Breast epithelium (tissue), 4 donors: ENCODE results near the gene AKIRIN2. TPM values are rescaled to one million over a fixed set of nuclear protein-coding genes. Genes with fewer than 3 reads are reported as not detected.

Source experiments
- DNase-seq, 2 donors: peaks; one replicate each; pipeline ENCODE4 v3.0.0-alpha.2; 2019; ENCODE audit warnings: low spot score in 2 of 2
- H3K27ac ChIP-seq, 2 donors: fragments of 200-600 bp; sonication (generic) in 1 of 2; one replicate each; pipeline ENCODE4 v1.5.1; 2016 to 2019; ENCODE audit warnings: mild to moderate bottlenecking in 1 of 2
- H3K27me3 ChIP-seq, 2 donors: fragments of 200-600 bp; sonication (generic) in 1 of 2; one replicate each; pipeline versions ENCODE4 v1.5.1 to v1.6.0; 2017 to 2019; ENCODE audit warnings: control low read depth in 1 of 2, mild to moderate bottlenecking in 1 of 2
- H3K36me3 ChIP-seq: fragments of 200-600 bp; one replicate; pipeline ENCODE4 v1.5.1; 2019
- H3K4me1 ChIP-seq, 2 donors: fragments of 200-600 bp; sonication (generic); one replicate each; pipeline ENCODE4 v1.5.1; 2016 to 2019; ENCODE audit warnings: control low read depth in 1 of 2
- H3K4me3 ChIP-seq, 3 donors: fragments of 200-600 bp; sonication (generic); 1 replicate in 2 of 3; 2 replicates in 1 of 3; pipeline ENCODE4 v1.5.1; 2016 to 2019; ENCODE audit warnings: mild to moderate bottlenecking in 3 of 3, moderate library complexity in 2 of 3
- H3K9me3 ChIP-seq, 2 donors: fragments of 200-600 bp; sonication (generic) in 1 of 2; one replicate each; pipeline ENCODE4 v1.5.1; 2016 to 2019; ENCODE audit warnings: control low read depth in 1 of 2
- CTCF ChIP-seq, 3 donors: fragments of 450-650 bp; IDR thresholded peaks; one replicate each; pipeline ENCODE4 v1.5.1; 2016 to 2017; ENCODE audit warnings: antibody characterized with exemption in 3 of 3, mild to moderate bottlenecking in 3 of 3, moderate library complexity in 3 of 3
- POLR2A ChIP-seq: fragments of 450-650 bp; IDR thresholded peaks from one replicate; pipeline ENCODE4 v1.6.1; 2016; ENCODE audit warnings: antibody characterized with exemption, mild to moderate bottlenecking, moderate library complexity
- POLR2AphosphoS5 ChIP-seq, 3 donors: sonication (generic); formaldehyde crosslinking; IDR thresholded peaks; one replicate each; pipeline ENCODE4 v1.6.1; 2017; ENCODE audit warnings: antibody characterized with exemption in 3 of 3
- intact Hi-C: fragments of 100-400 bp; cut with DNase I; formaldehyde crosslinking; loops from one replicate; pipeline ENCODE4 v1.15.1; 2023; ENCODE audit warnings: low total_unique reads
- total RNA-seq, 3 donors: library from RNA; depleted of rRNA; stranded (reverse); fragments of >200 nt; gene quantifications; one replicate each; pipeline ENCODE4 v1.1.0, GENCODE V29; 2016

AKIRIN2 gene
- total RNA-seq, 3 donors from 2014 or later, result 18.4 to 30.6 (median 22.8) TPM

- intact Hi-C loops, result no loop called here
- no peak for TF ChIP-seq POLR2AphosphoS5 (IDR thresholded peaks at IDR 0.05)
- no peak for TF ChIP-seq POLR2A
- no peak for TF ChIP-seq CTCF (IDR thresholded peaks at IDR 0.05)
- no peak overlapping the region for H3K4me3 ChIP-seq
- H3K27me3 ChIP-seq, result no peaks in the 10 kb centered on the region
- H3K27ac ChIP-seq, result no peak overlapping the region
- H3K36me3 ChIP-seq, result no peaks in the 10 kb centered on the region
- no peak for DNase-seq
- H3K9me3 ChIP-seq, result no peaks in the 10 kb centered on the region
- no peaks in the 10 kb centered on the region for H3K4me1 ChIP-seq
Observed at GRCh38 chr6:87658516-87658915, 43.5 kb downstream of the AKIRIN2 start.

GRCh38 chr6:87656857-87657256 lies 45.2 kb downstream of the AKIRIN2 start:
- no peak for TF ChIP-seq POLR2AphosphoS5 (IDR thresholded peaks at IDR 0.05)
- no peak for TF ChIP-seq CTCF (IDR thresholded peaks at IDR 0.05)
- no peak for TF ChIP-seq POLR2A
- intact Hi-C loops, result no loop called here
- Histone ChIP-seq H3K27ac (no peak overlapping the region), H3K4me1 (no peaks in the 10 kb centered on the region), H3K4me3 (no peak overlapping the region), H3K9me3 (no peaks in the 10 kb centered on the region), H3K36me3 (no peaks in the 10 kb centered on the region), H3K27me3 (no peaks in the 10 kb centered on the region)
- no peak for DNase-seq

- no peak for TF ChIP-seq POLR2A
- TF ChIP-seq CTCF (IDR thresholded peaks at IDR 0.05), result no peak
- no peak for TF ChIP-seq POLR2AphosphoS5 (IDR thresholded peaks at IDR 0.05)
- H3K9me3 ChIP-seq, result no peaks in the 10 kb centered on the region
- H3K36me3 ChIP-seq, result no peaks in the 10 kb centered on the region
- no peaks in the 10 kb centered on the region for H3K4me1 ChIP-seq
- intact Hi-C loops, result no loop called here
- DNase-seq, result no peak
- H3K27me3 ChIP-seq, result no peaks in the 10 kb centered on the region
- no peak overlapping the region for H3K4me3 ChIP-seq
- no peak overlapping the region for H3K27ac ChIP-seq
Observed at GRCh38 chr6:87655824-87656223, 46.2 kb downstream of the AKIRIN2 start.

- Histone ChIP-seq H3K27me3 (no peaks in the 10 kb centered on the region), H3K4me3 (no peak overlapping the region), H3K27ac (no peak overlapping the region), H3K36me3 (no peaks in the 10 kb centered on the region), H3K9me3 (no peaks in the 10 kb centered on the region), H3K4me1 (no peaks in the 10 kb centered on the region)
- intact Hi-C loops, result no loop called here
- TF ChIP-seq CTCF (IDR thresholded peaks at IDR 0.05) (no peak), POLR2A (no peak), POLR2AphosphoS5 (IDR thresholded peaks at IDR 0.05) (no peak)
- DNase-seq, result no peak
Observed at GRCh38 chr6:87654875-87655454, 47.1 kb downstream of the AKIRIN2 start.

- no peak overlapping the region for H3K27ac ChIP-seq
- H3K36me3 ChIP-seq, result no peaks in the 10 kb centered on the region
- intact Hi-C loops, result no loop called here
Observed at GRCh38 chr6:87654122-87654521, 47.9 kb downstream of the AKIRIN2 start.

More at GRCh38 chr6:87654122-87654521, 47.9 kb downstream of the AKIRIN2 start:
- no peaks in the 10 kb centered on the region for H3K27me3 ChIP-seq
- DNase-seq, result no peak
- no peak overlapping the region for H3K4me3 ChIP-seq
- H3K9me3 ChIP-seq, result no peaks in the 10 kb centered on the region
- TF ChIP-seq POLR2AphosphoS5 (IDR thresholded peaks at IDR 0.05), result no peak
- TF ChIP-seq CTCF (IDR thresholded peaks at IDR 0.05), result no peak
- no peak for TF ChIP-seq POLR2A
- H3K4me1 ChIP-seq, result no peaks in the 10 kb centered on the region
